ENCODE data around the gene CDH23. TPM values are rescaled to one million over a fixed set of nuclear protein-coding genes. Genes with fewer than 3 reads are reported as not detected.

The CDH23 gene
- total RNA-seq, 1 experiment from 2014 or later: 0.34 TPM

- Mint-ChIP-seq H3K27ac (ENCODE audit: unreplicated experiment) (peak overlapping the region; percentile 88), H3K36me3 (ENCODE audit: insufficient read depth, unreplicated experiment) (peaks cover 27% of the 10 kb centered on the region), H3K9me3 (ENCODE audit: unreplicated experiment) (no peaks in the 10 kb centered on the region), H3K4me3 (ENCODE audit: unreplicated experiment) (peak overlapping the region; percentile 46), H3K27me3 (ENCODE audit: insufficient read depth, unreplicated experiment) (no peaks in the 10 kb centered on the region), H3K4me1 (ENCODE audit: low read depth, unreplicated experiment) (peaks cover 41% of the 10 kb centered on the region)
- no peak for TF ChIP-seq CTCF (IDR thresholded peaks at IDR 0.05; ENCODE audit: insufficient read depth in 1 of 2, low read depth in 1 of 2, low read length in 1 of 2, severe bottlenecking in 1 of 2, unreplicated experiment in 1 of 2)
- no TSS peak for BruUV-seq (replicated peaks)
- CTCF ChIA-PET: interaction anchor here (0.7 to 1.5 kb wide), 5 partner anchors 14 to 60 kb away, joined by 3 to 9 read pairs (median 4); partner anchors contain the start of gene VSIR
- POLR2A ChIA-PET: interaction anchor here (0.9 kb wide), 1 partner anchor 14 kb away, joined by 3 read pairs; no protein-coding TSS in a partner anchor
- intact Hi-C loops (cut with micrococcal nuclease; ENCODE audit: unreplicated experiment): loop anchor here (1.0 to 2.0 kb wide), 3 partner anchors 14 to 21 kb away; partner anchors contain the start of gene VSIR
- Histone ChIP-seq H3K36me3 (ENCODE audit: control insufficient read depth, insufficient read depth, low read length) (peaks cover 1% of the 10 kb centered on the region; the same call in 1 of the 2 replicates), H3K9me3 (no peaks in the 10 kb centered on the region), H3K27me3 (replicated peaks; ENCODE audit: control insufficient read depth, insufficient read depth, low read length) (no peaks in the 10 kb centered on the region), H3K4me1 (peaks cover 40% of the 10 kb centered on the region), H3K4me3 (ENCODE audit: low read depth, low read length) (no peak overlapping the region)
- no peak for DNase-seq
Observed at GRCh38 chr10:71752391-71753090, 355.8 kb downstream of the CDH23 start.

GRCh38 chr10:71753091-71753959, 356.6 kb downstream of the CDH23 start:
- DNase-seq: peak; percentile 64 to 74
- intact Hi-C loops (cut with micrococcal nuclease; ENCODE audit: unreplicated experiment): loop anchor here (1.0 to 2.0 kb wide), 3 partner anchors 13 to 21 kb away; partner anchors contain the start of gene VSIR
- Histone ChIP-seq H3K36me3 (ENCODE audit: control insufficient read depth, insufficient read depth, low read length) (peaks cover 1% of the 10 kb centered on the region; the same call in 1 of the 2 replicates), H3K4me3 (ENCODE audit: low read depth, low read length) (no peak overlapping the region), H3K4me1 (peaks cover 36% of the 10 kb centered on the region), H3K27me3 (replicated peaks; ENCODE audit: control insufficient read depth, insufficient read depth, low read length) (no peaks in the 10 kb centered on the region), H3K9me3 (no peaks in the 10 kb centered on the region)
- peak in 1 of 2 experiments; percentile 21 for TF ChIP-seq CTCF (IDR thresholded peaks at IDR 0.05; ENCODE audit: insufficient read depth in 1 of 2, low read depth in 1 of 2, low read length in 1 of 2, severe bottlenecking in 1 of 2, unreplicated experiment in 1 of 2)
- H3K27ac Mint-ChIP-seq (ENCODE audit: unreplicated experiment): peak overlapping the region; percentile 88
- ChIA-PET CTCF (interaction anchor here (1.2 to 1.5 kb wide), 4 partner anchors 13 to 59 kb away, joined by 4 to 9 read pairs (median 5); partner anchors contain the start of gene VSIR), POLR2A (interaction anchor here (0.9 kb wide), 1 partner anchor 13 kb away, joined by 3 read pairs; no protein-coding TSS in a partner anchor)
- H3K4me3 Mint-ChIP-seq (ENCODE audit: unreplicated experiment): peak overlapping the region; percentile 46
- no peaks in the 10 kb centered on the region for H3K27me3 Mint-ChIP-seq (ENCODE audit: insufficient read depth, unreplicated experiment)
- H3K9me3 Mint-ChIP-seq (ENCODE audit: unreplicated experiment): no peaks in the 10 kb centered on the region
- BruUV-seq (replicated peaks): no TSS peak
- H3K4me1 Mint-ChIP-seq (ENCODE audit: low read depth, unreplicated experiment): peaks cover 40% of the 10 kb centered on the region
- H3K36me3 Mint-ChIP-seq (ENCODE audit: insufficient read depth, unreplicated experiment): peaks cover 27% of the 10 kb centered on the region

All from Caco-2 (cell line).